A673 (cell line): ENCODE results near the gene DGCR8. TPM values are rescaled to one million over a fixed set of nuclear protein-coding genes. Genes with fewer than 3 reads are reported as not detected.
"Not testable (repeated sequence)": the region's sequence is repeated elsewhere in the genome, so short reads cannot be mapped to it uniquely, and the experiment has no call there.

Source experiments
- BruUV-seq: library from RNA; stranded (reverse); fragments of 400-500 nt; replicated peaks from 2 replicates; lab custom pipeline; 2021; lab: Mats Ljungman, UMichigan
- CTCF ChIA-PET: fragments of 300-600 bp; sonication (Branson Sonifier 250); formaldehyde crosslinking; loops from one replicate; lab custom pipeline; 2022; ENCODE audit warnings: antibody characterized with exemption; lab: Charles Lee
- POLR2A ChIA-PET: fragments of 300-600 bp; sonication (Branson Sonifier 250); formaldehyde crosslinking; loops from one replicate; lab custom pipeline; 2022; ENCODE audit warnings: antibody characterized with exemption; ENCODE audit not compliant: low non-redundant PET; lab: Charles Lee
- DNase-seq: peaks from one replicate; pipeline ENCODE4 v3.0.0-alpha.2; 2015; ENCODE audit warnings: low spot score
- H3K27ac ChIP-seq: fragments of 200-600 bp; sonication (generic); 2 replicates; pipeline ENCODE4 v1.5.1; 2016; ENCODE audit warnings: mixed run types, low read depth, mild to moderate bottlenecking, mixed read lengths, antibody characterized with exemption, low read length; ENCODE audit not compliant: poor library complexity, severe bottlenecking
- H3K27me3 ChIP-seq: fragments of 200-600 bp; sonication (generic); replicated peaks from 2 replicates; pipeline ENCODE4 v1.6.1; 2017; ENCODE audit warnings: mixed run types, low read depth, mild to moderate bottlenecking, mixed read lengths, antibody characterized with exemption, low read length; ENCODE audit not compliant: insufficient read depth, poor library complexity
- H3K36me3 ChIP-seq: fragments of 200-600 bp; sonication (generic); 2 replicates; pipeline ENCODE4 v1.6.1; 2016; ENCODE audit warnings: mixed run types, mild to moderate bottlenecking, mixed read lengths, antibody characterized with exemption, low read length; ENCODE audit not compliant: insufficient read depth, poor library complexity, severe bottlenecking
- H3K4me1 ChIP-seq: fragments of 200-600 bp; sonication (generic); 2 replicates; pipeline ENCODE4 v1.6.1; 2017; ENCODE audit warnings: mixed run types, mild to moderate bottlenecking, mixed read lengths, antibody characterized with exemption, low read length; ENCODE audit not compliant: insufficient read depth, poor library complexity, severe bottlenecking
- H3K4me3 ChIP-seq: fragments of 200-600 bp; sonication (generic); 2 replicates; pipeline ENCODE4 v1.5.1; 2016; ENCODE audit warnings: low read depth, mixed run types, mild to moderate bottlenecking, mixed read lengths, low read length; ENCODE audit not compliant: poor library complexity, severe bottlenecking
- H3K9me3 ChIP-seq: fragments of 200-600 bp; sonication (generic); 2 replicates; pipeline ENCODE4 v1.6.1; 2016; ENCODE audit warnings: mixed run types, low read depth, mild to moderate bottlenecking, mixed read lengths, antibody characterized with exemption, low read length; ENCODE audit not compliant: poor library complexity, severe bottlenecking
- CTCF ChIP-seq: fragments of 300-800, 200-600 bp; sonication (generic); conservative IDR thresholded peaks from 2 replicates; pipeline ENCODE4 v1.5.1; 2017; ENCODE audit warnings: low read depth, mild to moderate bottlenecking, antibody characterized with exemption, low read length, moderate library complexity, mixed read lengths
- EZH2 ChIP-seq: fragments of 200-600 bp; sonication (generic); IDR thresholded peaks from 2 replicates; pipeline ENCODE4 v1.6.1; 2017; ENCODE audit warnings: borderline replicate concordance, low read depth, mild to moderate bottlenecking, mixed read lengths, antibody characterized with exemption, low read length; ENCODE audit not compliant: poor library complexity, severe bottlenecking
- intact Hi-C: fragments of 100-400 bp; cut with micrococcal nuclease; formaldehyde crosslinking; loops from one replicate; pipeline ENCODE4 v1.10.0; 2022; ENCODE audit not compliant: unreplicated experiment
- total RNA-seq: library from RNA; stranded (reverse); gene quantifications from 2 replicates; pipeline ENCODE4 v1.2.3, GENCODE V29; 2021

The DGCR8 gene
- total RNA-seq, 1 experiment from 2014 or later, result 63.2 TPM

- H3K27ac ChIP-seq, result no peak overlapping the region
- no peak for DNase-seq
- no peaks in the 10 kb centered on the region for H3K27me3 ChIP-seq
- TF ChIP-seq EZH2 (no peak), CTCF (no peak)
- H3K4me3 ChIP-seq, result no peak overlapping the region
- ChIA-PET CTCF (interaction anchor here (1.0 to 1.1 kb wide), 5 partner anchors 81 to 299 kb away, joined by 3 to 7 read pairs (median 6); no protein-coding TSS in a partner anchor), POLR2A (no interaction called here)
- no peaks in the 10 kb centered on the region for H3K36me3 ChIP-seq
- no peaks in the 10 kb centered on the region for H3K4me1 ChIP-seq
- BruUV-seq, result no TSS peak
- intact Hi-C loops, result loop anchor here (1.0 kb wide), 3 partner anchors 111 to 299 kb away; partner anchors contain the start of gene RTN4R
- no peaks in the 10 kb centered on the region for H3K9me3 ChIP-seq
Measured at GRCh38 chr22:20157430-20158183, 77.6 kb downstream of the DGCR8 start.

- BruUV-seq, result no TSS peak
- POLR2A ChIA-PET, result no interaction called here
- Histone ChIP-seq H3K4me1 (no peaks in the 10 kb centered on the region), H3K27me3 (no peaks in the 10 kb centered on the region), H3K27ac (no peak overlapping the region), H3K4me3 (no peak overlapping the region), H3K9me3 (no peaks in the 10 kb centered on the region), H3K36me3 (no peaks in the 10 kb centered on the region)
- intact Hi-C loops, result no loop called here
- TF ChIP-seq CTCF (no peak), EZH2 (no peak)
- DNase-seq, result no peak
- CTCF ChIA-PET, result no interaction called here
Measured at GRCh38 chr22:20158391-20159036, 78.5 kb downstream of the DGCR8 start.

GRCh38 chr22:20159076-20159475 lies 79.0 kb downstream of the DGCR8 start:
- no TSS peak for BruUV-seq
- no peaks in the 10 kb centered on the region for H3K27me3 ChIP-seq
- H3K36me3 ChIP-seq, result no peaks in the 10 kb centered on the region
- POLR2A ChIA-PET, result no interaction called here
- no peak for DNase-seq
- CTCF ChIA-PET, result no interaction called here
- no peak overlapping the region for H3K4me3 ChIP-seq
- H3K27ac ChIP-seq, result no peak overlapping the region
- no peaks in the 10 kb centered on the region for H3K4me1 ChIP-seq
- TF ChIP-seq CTCF, result no peak
- no peaks in the 10 kb centered on the region for H3K9me3 ChIP-seq
- intact Hi-C loops, result no loop called here

GRCh38 chr22:20159531-20159930 lies 79.5 kb downstream of the DGCR8 start:
- DNase-seq, intact Hi-C loops, POLR2A ChIA-PET: not testable (repeated sequence)

More at GRCh38 chr22:20159531-20159930, 79.5 kb downstream of the DGCR8 start:
- H3K4me3 ChIP-seq, H3K36me3 ChIP-seq, H3K27me3 ChIP-seq, BruUV-seq, CTCF ChIA-PET, H3K27ac ChIP-seq, H3K9me3 ChIP-seq, H3K4me1 ChIP-seq: not testable (repeated sequence)
